ENCODE data around the gene PLEKHO2.
A peak's percentile ranks its signal among the peaks of the same experiment; 100 is the strongest.

DNA sequence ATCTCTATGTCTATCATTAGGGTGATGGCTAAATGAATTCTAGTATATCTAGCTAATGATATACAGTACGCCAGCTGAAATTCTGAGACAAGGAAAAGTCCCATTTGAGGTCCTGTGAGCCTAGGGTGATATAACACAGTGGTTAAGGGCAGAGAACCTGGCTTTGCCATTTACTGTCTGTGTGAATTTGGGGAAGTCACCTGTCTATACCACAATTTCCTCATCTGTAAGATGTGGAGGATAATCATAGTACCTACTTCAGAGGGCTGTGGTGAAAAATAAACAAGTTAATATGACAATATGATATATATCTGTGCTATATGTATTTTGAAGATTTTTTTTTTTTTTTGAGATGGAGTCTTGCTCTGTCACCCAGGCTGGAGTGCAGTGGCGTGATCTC lies 60.2 kb downstream of the PLEKHO2 start:
- no peak for TF ChIP-seq POLR2A (IDR thresholded peaks at IDR 0.05; ENCODE audit: low read depth, low read length)
- no peak for TF ChIP-seq POLR2AphosphoS5 (IDR thresholded peaks at IDR 0.05; ENCODE audit: low read depth, low read length)
- 0 out of 2 replicates have a peak, but pooled peaks have one; percentile 11 for TF ChIP-seq SPI1 (IDR thresholded peaks at IDR 0.05; ENCODE audit: low read depth, low read length)
